HS-27A (cell line): ENCODE measurements around the gene DSE.

Source experiments
- DNase-seq: peaks from one replicate; pipeline ENCODE4 v3.0.0-alpha.2; 2012; ENCODE audit warnings: low read depth, missing footprints

DSE gene

DNA sequence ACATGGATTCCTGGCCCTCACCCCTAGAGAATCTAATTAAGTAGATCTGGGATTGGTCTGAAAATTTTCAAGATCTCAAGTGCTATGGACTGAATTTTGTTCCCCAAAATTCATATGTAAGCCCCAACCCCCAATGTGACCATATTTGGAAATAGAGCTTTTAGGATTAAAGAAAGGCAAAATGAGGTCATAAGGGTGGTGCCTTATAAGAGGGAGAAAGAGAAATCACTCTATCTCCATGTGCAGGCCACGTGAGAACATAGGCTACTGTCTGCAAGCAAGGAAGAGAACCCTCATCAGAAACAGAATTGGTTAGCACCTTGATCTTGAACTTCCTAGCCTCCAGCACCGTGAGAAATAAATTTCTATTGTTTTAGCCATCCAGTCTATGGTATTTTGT lies 8.5 kb upstream of the DSE start:
- no peak for DNase-seq

GRCh38 chr6:116363759-116364158 lies 7.0 kb upstream of the DSE start:
- DNase-seq: no peak

- DNase-seq: no peak
Observed at GRCh38 chr6:116364321-116364720, 6.4 kb upstream of the DSE start.

- no peak for DNase-seq
Observed at GRCh38 chr6:116365743-116366142, 5.0 kb upstream of the DSE start.

DNA sequence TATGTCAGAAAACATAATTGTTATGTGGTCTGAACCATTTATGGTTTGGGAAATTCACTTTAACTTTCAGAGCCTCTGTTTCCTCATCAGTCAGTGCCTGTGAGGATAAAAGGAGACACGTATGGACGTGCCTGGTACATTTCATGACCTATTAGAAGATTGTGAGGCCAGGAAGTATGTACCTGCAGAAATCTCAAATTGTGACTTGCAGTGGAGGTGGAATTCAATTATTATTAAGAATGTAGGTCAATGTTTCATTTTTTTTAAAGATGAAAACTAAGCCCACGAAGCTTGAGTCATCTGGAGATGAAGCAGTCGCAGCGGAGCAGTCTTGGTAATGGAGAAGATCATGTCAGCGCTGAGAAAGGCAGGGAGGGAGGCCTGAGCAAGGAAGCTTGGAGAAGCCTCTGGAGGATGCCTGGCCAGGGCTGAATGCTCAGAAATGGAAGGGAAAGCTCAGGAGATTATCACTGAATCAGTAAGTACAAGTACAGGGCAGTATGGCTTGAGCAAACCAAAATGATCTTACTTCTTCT lies 3.9 kb upstream of the DSE start:
- DNase-seq: no peak

GRCh38 chr6:116369540-116369939 lies 1.2 kb upstream of the DSE start:
- DNase-seq: no peak

DNA sequence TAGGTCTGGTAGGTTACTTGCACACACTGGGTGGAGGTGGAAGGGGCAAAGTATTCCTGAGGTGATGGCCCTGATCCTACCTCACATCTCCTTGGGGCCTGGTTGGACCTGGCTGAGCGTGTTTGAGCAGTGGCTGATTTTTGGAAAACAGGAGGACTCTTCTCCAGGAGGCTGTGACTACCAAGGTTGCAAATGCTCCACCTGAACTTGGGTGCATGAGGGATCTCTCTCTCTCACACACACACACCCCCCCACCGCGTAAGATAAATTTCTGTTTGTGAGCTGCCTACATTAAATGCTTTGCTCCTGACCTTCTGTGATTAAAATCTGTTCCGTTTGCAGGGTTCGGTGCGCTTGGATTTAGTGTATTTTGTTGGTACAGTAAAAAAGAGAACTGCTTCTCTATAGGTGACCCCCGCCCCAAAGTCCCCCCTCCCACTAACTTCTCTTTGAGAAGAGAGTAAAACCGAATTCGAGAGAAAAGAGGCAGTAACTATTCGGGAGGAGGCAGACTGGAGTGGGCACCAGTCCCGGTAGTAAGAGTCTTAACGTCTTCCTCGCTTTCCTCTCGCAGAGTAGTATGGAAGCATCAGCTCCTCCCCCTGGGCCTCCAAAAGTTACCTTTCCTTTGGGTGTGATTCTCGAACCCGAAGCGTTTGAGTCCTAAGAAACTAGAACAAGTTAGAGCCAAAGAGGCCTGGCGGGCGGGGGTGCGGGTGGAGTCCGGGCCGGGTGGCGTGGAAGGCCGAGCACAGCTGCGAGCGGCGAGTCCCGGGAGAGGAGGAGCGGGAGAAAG lies 585 bp upstream of the DSE start:
- peak; percentile 45 for DNase-seq

DNA sequence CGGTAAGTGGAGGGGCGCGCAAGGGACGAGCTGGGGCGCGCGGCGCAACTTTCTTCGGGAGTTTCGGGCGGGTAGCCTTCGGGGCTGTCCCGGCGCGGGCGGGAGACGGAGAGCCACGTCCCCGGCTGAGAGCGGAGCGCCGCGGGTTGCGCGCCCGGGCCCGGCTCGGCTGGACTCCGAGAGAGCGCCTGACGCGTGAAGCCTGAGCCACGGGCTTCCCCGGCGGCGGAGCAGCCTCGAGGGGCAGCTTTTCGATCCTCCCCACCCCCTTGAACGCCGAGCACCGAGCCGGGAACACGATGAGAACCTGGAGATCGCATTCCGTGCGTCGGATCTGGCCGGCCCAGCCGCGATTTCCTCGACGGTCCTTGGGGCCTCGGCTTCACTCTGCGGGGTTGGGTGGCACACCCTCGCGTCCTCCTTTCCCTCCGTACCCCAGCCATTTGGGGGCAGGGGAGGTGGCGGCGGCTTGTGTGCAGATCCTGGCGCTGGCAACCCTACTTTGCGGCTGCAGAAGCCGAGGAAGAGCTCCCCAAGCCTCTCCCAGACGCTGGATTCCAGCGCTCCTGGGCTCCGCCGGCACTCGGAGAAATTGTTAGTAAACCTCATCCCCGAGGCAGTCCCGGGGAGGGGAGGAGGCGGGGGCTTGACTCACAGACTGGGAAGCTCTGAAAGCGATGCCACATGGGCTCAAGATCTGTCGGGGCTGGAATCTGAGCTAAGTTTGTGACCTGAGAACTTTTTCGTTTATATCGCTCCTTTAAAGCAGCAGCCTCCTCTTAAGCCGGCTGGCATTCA lies 572 bp downstream of the DSE start:
- peak; percentile 83 for DNase-seq

GRCh38 chr6:116371918-116372209 lies 1.1 kb downstream of the DSE start:
- no peak for DNase-seq

- no peak for DNase-seq
Observed at GRCh38 chr6:116373300-116373699, 2.6 kb downstream of the DSE start.

GRCh38 chr6:116373940-116374339 lies 3.2 kb downstream of the DSE start:
- no peak for DNase-seq

DNA sequence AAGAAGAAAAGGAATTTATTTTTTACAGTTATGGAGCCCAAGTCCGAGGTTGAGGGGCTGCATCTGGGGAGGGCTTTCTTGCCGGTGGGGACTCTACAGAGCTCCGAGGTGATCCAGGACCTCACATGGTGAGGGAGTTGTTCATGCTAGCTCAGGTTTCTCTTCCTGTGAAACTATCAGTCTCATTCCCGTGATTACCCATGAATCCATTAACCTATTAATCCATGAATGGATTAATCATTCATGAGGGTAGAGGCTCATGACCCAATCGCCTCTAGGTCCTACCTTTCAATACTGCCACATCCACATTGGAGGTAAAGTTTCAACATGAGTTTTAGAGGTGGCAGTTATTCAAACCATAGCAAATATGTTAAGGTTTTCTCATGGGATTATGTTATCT lies 3.8 kb downstream of the DSE start:
- no peak for DNase-seq

DNA sequence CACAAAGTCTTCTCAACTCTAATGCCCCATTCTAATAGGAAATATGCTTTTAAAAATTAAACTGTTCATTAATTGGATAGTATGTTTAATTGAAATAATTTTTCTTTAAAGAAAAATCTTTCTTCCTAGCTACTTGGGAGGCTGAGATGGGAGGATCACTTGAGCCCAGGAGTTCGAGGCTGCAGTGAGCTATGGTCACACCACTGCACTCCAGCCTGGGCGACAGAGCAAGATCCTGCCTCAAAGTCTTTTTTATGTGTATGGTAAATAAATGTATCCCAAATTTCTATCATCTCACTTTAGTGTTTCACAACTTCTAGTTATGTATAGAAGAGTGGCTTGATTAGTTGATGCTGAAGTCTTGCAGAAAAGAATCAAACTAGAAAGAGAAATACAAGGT lies 4.5 kb downstream of the DSE start:
- no peak for DNase-seq

GRCh38 chr6:116376149-116376548 lies 5.4 kb downstream of the DSE start:
- no peak for DNase-seq

GRCh38 chr6:116379764-116380163 lies 9.0 kb downstream of the DSE start:
- DNase-seq: no peak

- no peak for DNase-seq
Observed at GRCh38 chr6:116380346-116380745, 9.6 kb downstream of the DSE start.

- no peak for DNase-seq
Observed at GRCh38 chr6:116381000-116381399, 10.3 kb downstream of the DSE start.

- no peak for DNase-seq
Observed at GRCh38 chr6:116382587-116382986, 11.8 kb downstream of the DSE start.

GRCh38 chr6:116384727-116385458 lies 14.1 kb downstream of the DSE start:
- DNase-seq: no peak

DNA sequence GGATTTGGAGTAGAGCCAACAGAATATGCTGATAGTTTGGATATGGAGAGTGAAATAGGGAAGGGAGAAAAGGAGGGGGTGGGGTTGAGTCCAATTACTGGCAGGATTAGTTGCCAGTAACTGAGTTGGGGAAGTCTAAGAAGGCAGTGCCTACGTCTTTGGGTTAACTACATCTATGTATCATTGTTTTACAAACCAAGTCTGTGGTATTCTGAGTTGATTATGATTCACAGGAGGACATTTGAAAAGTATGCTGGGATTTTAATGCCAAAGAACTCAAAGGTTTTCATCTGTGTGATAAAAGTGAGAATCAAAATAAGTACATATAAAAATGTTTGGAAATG lies 14.7 kb downstream of the DSE start:
- DNase-seq: no peak

DNA sequence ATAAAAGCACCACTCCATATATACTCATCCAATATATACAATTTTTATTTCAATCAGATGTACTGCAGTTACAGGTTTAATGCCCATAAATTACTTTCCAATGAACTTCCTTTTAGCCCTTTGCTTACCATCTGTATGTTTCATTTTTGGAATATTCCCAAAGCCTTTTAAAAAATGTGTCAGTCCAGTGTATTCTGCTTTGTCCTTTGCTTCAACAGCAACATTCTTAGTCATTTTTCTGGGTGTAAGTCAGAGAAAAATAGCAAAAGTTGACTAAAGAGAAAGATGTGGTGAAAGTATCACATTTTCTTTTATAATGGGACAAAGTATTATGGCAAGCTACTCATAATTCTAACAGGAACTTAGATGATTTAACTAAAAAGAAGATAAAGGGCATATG lies 15.2 kb downstream of the DSE start:
- no peak for DNase-seq

- no peak for DNase-seq
Observed at GRCh38 chr6:116386581-116387299, 16.0 kb downstream of the DSE start.
